Measurements from ENCODE around the gene BCAP29.

DNA sequence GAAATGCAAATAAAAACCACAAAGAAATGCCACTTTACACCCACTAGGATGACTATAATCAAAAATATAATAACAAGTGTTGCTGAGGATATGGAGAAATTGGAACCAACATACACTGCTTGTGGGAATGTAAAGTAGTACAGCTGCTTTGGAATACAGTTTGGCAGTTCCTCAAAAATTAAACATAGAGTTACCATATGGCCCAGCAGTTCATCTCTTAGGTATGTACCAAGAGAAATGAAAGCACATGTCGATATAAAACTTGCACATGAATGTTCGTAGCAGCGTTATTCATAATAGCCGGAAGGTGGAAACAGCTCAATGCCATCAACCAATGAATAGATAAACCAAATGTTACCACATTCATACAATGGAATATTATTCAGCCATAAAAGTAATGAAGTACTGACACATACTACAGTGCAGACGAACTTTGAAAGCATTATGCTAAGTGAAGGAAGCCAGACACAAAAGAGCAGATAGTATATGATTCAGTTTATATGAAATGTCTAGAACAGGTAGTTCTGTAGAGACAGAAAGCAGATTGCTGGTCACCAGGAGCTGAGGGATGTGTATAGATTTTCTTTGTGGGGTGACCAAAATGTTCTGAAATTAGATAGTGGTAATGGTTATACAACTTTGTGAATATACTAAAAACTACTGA lies 12.4 kb downstream of the BCAP29 start:
- no peak for TF ChIP-seq EZH2 (IDR thresholded peaks at IDR 0.05; ENCODE audit: insufficient read depth, low read length)
- TF ChIP-seq, protein P1, sequence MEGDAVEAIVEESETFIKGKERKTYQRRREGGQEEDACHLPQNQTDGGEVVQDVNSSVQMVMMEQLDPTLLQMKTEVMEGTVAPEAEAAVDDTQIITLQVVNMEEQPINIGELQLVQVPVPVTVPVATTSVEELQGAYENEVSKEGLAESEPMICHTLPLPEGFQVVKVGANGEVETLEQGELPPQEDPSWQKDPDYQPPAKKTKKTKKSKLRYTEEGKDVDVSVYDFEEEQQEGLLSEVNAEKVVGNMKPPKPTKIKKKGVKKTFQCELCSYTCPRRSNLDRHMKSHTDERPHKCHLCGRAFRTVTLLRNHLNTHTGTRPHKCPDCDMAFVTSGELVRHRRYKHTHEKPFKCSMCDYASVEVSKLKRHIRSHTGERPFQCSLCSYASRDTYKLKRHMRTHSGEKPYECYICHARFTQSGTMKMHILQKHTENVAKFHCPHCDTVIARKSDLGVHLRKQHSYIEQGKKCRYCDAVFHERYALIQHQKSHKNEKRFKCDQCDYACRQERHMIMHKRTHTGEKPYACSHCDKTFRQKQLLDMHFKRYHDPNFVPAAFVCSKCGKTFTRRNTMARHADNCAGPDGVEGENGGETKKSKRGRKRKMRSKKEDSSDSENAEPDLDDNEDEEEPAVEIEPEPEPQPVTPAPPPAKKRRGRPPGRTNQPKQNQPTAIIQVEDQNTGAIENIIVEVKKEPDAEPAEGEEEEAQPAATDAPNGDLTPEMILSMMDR (IDR thresholded peaks at IDR 0.05; ENCODE audit: insufficient read depth, low read depth, low read length), result no peak

Measured in astrocyte (in vitro differentiated cells and primary cell).